Duodenal mucosa (tissue), 2 donors: ENCODE results near the gene NOP16.

Experiments used
- H3K27ac ChIP-seq: one replicate; pipeline ENCODE4 v1.7.0; 2013; ENCODE audit warnings: low read depth, low read length
- H3K27me3 ChIP-seq, 2 donors: one replicate each; pipeline ENCODE4 v1.7.0; 2013; ENCODE audit warnings: low read length in 2 of 2, control low read depth in 1 of 2; ENCODE audit not compliant: insufficient read depth in 2 of 2, control insufficient read depth in 1 of 2
- H3K36me3 ChIP-seq, 2 donors: one replicate each; pipeline ENCODE4 v1.7.0; 2013; ENCODE audit warnings: low read length in 2 of 2, control low read depth in 1 of 2; ENCODE audit not compliant: insufficient read depth in 2 of 2, control insufficient read depth in 1 of 2
- H3K4me1 ChIP-seq, 2 donors: one replicate each; pipeline ENCODE4 v1.7.0; 2013; ENCODE audit warnings: low read length in 2 of 2, control low read depth in 1 of 2; ENCODE audit not compliant: insufficient read depth in 2 of 2, control insufficient read depth in 1 of 2
- H3K4me3 ChIP-seq, 2 donors: one replicate each; pipeline ENCODE4 v1.7.0; 2013; ENCODE audit warnings: low read length in 2 of 2, low read depth in 1 of 2
- H3K9ac ChIP-seq, 2 donors: one replicate each; pipeline ENCODE4 v1.7.0; 2013; ENCODE audit warnings: low read length in 2 of 2, low read depth in 1 of 2
- H3K9me3 ChIP-seq, 2 donors: one replicate each; pipeline ENCODE4 v1.7.0; 2013; ENCODE audit warnings: low read length in 2 of 2, control low read depth in 1 of 2; ENCODE audit not compliant: control insufficient read depth in 1 of 2

The NOP16 gene

DNA sequence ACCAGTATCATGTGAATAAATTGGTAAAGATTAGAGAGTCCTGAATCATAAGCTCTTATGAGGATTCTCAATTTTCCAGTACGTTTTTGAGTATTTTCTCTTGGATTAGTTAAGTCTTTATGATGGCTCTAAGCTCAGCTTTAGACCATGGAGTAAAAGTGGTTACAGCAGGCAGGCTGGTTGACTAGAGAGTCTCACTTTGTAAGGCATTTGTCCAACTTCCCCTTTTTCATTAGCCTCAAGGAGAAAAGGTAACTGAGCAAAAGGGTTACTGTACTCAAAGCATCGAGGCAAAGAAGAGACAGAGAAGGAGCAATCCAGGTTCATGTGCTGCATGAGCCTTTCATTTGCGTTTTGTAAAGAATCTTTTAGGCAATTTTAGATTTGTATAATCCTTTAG lies 8.5 kb downstream of the NOP16 start:
- peaks cover 18 to 41% of the 10 kb centered on the region in 2 donors for H3K36me3 ChIP-seq
- H3K4me3 ChIP-seq, result no peak overlapping the region
- H3K4me1 ChIP-seq, result no peaks in the 10 kb centered on the region
- H3K9me3 ChIP-seq, result no peaks in the 10 kb centered on the region
- no peak overlapping the region for H3K9ac ChIP-seq
- no peaks in the 10 kb centered on the region for H3K27me3 ChIP-seq
- no peak overlapping the region for H3K27ac ChIP-seq

GRCh38 chr5:176373100-176373818 lies 15.1 kb downstream of the NOP16 start:
- no peaks in the 10 kb centered on the region for H3K27me3 ChIP-seq

DNA sequence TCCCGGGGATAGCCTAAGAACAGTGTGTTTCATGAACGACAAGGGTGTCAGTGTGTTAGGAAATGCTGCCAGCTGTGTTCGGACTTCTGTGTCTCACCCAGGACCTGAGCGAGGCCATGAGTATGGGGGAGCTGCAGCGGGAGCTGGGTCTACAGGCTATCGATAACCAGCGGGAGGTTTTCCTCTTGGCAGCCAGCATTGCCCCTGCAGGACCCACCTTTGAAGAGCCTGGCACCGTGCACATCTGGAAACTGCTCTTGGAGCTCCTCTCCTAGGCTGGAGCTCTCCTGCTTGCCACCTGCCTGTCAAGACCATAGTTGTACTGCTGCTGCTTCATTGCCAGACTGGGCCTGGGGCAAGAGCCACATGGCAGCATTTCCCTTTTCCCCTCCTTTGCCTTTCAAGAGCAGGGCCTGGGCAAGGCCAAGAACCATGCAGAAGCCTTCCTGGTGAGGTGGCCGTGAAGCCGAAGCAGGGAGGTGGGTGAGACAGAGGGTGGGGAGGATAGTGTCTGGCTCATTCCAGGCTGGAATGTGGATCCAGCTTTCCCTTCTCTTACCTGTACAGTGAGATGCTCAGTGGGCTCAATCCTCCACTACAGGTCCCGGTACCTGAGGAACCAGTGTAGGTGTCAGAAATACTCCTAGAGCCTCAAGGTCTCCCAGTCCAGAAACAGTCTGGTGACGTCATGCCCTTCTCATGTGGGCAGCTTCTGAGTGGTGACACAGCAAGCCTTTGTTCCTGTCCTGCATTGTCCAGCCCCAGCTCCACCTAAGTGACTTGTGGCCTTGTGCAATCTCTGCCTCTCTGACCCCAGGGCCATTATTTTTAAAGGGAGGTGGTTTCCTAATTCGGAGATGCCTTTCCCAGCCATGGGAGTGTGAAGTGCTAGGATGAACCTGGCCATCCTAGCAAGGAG lies 16.5 kb downstream of the NOP16 start:
- Histone ChIP-seq H3K4me1 (no peaks in the 10 kb centered on the region), H3K36me3 (peaks cover 0 to 5% of the 10 kb centered on the region in 2 donors), H3K4me3 (no peak overlapping the region), H3K9ac (no peak overlapping the region), H3K27me3 (no peaks in the 10 kb centered on the region), H3K27ac (no peak overlapping the region), H3K9me3 (no peaks in the 10 kb centered on the region)

More at GRCh38 chr5:176373100-176373818, 15.1 kb downstream of the NOP16 start:
- Histone ChIP-seq H3K4me3 (no peak overlapping the region), H3K4me1 (no peaks in the 10 kb centered on the region), H3K36me3 (no peaks in the 10 kb centered on the region), H3K9ac (no peak overlapping the region), H3K9me3 (no peaks in the 10 kb centered on the region), H3K27ac (no peak overlapping the region)

GRCh38 chr5:176369934-176370711 lies 18.3 kb downstream of the NOP16 start:
- Histone ChIP-seq H3K27ac (no peak overlapping the region), H3K36me3 (peaks cover 0 to 5% of the 10 kb centered on the region in 2 donors), H3K4me1 (peaks cover 0 to 7% of the 10 kb centered on the region in 2 donors), H3K9me3 (no peaks in the 10 kb centered on the region), H3K9ac (no peak overlapping the region), H3K27me3 (peaks cover 7 to 8% of the 10 kb centered on the region in 2 donors), H3K4me3 (no peak overlapping the region)

GRCh38 chr5:176368726-176369125 lies 19.7 kb downstream of the NOP16 start:
- Histone ChIP-seq H3K27ac (no peak overlapping the region), H3K9ac (no peak overlapping the region), H3K27me3 (peaks cover 12 to 13% of the 10 kb centered on the region in 2 donors), H3K4me1 (peaks cover 0 to 13% of the 10 kb centered on the region in 2 donors), H3K9me3 (no peaks in the 10 kb centered on the region), H3K36me3 (peaks cover 0 to 5% of the 10 kb centered on the region in 2 donors), H3K4me3 (no peak overlapping the region)

- Histone ChIP-seq H3K36me3 (peaks cover 0 to 5% of the 10 kb centered on the region in 2 donors), H3K27ac (no peak overlapping the region), H3K27me3 (peaks cover 12 to 13% of the 10 kb centered on the region in 2 donors), H3K4me3 (peak overlapping the region; percentile 74 to 78), H3K9ac (peak overlapping the region in 1 of 2 donors; percentile 32), H3K9me3 (no peaks in the 10 kb centered on the region), H3K4me1 (peaks cover 5 to 17% of the 10 kb centered on the region in 2 donors)
These were observed 22.0 kb downstream of the NOP16 start for GRCh38 chr5:176366232-176366894.

DNA sequence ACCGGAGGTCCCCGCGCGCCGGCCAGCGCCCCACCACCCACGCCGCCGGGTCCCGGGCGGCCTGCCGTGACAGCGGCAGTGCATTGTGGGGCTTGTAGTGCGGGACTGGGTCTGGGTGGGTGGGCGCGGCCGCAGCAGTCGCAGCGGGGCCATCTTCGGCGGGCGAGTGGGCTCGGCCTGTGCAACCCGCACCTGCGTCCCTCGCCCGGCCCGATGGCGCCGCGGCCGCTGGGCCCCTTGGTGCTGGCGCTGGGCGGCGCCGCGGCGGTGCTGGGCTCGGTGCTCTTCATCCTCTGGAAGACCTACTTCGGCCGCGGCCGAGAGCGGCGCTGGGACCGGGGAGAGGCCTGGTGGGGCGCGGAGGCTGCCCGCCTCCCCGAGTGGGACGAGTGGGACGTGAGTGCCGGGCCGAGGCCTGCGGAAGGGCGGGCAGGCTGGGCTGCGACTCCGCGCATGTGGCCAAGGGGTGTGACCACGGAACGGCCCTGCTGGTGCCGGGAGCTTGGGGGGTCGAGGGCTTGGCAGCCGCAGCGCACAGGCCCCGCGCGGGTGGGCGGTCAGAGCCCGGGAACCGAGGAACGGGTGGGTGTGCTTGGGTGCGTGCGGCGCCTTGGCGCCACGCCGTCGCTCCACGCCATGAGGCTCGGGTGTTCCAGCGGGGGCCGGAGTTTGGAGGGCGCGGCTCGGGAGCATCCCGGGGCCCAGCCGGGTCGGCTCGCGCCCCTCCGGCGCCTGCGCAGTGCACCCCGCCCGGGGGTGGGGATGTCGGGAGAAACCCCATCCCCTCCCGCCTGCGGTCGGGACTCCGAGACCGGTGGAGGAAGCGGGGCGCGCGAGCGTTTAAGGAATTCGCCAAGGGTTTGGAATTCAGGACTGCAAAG lies 22.8 kb downstream of the NOP16 start, which contains the start of gene ARL10:
Gene ARL10, plus strand, starts transcription at position 137 of the 881 bp plus-strand sequence. Its CDS starts 77 bp downstream, at position 214.
- no peaks in the 10 kb centered on the region for H3K9me3 ChIP-seq
- peak within 1 kb of the TSS; percentile 74 to 78 for H3K4me3 ChIP-seq
- peaks cover 5 to 17% of the 10 kb centered on the region in 2 donors for H3K4me1 ChIP-seq
- H3K27ac ChIP-seq, result no peak within 1 kb of the TSS
- H3K9ac ChIP-seq, result peak within 1 kb of the TSS; percentile 23 to 60
- peaks cover 12 to 13% of the 10 kb centered on the region in 2 donors for H3K27me3 ChIP-seq
- H3K36me3 ChIP-seq, result peaks cover 0 to 5% of the 10 kb centered on the region in 2 donors

GRCh38 chr5:176364765-176365350 lies 23.5 kb downstream of the NOP16 start:
- H3K4me1 ChIP-seq, result peaks cover 5 to 17% of the 10 kb centered on the region in 2 donors
- peak overlapping the region; percentile 23 to 60 for H3K9ac ChIP-seq
- peak overlapping the region; percentile 74 to 78 for H3K4me3 ChIP-seq
- H3K36me3 ChIP-seq, result peaks cover 0 to 5% of the 10 kb centered on the region in 2 donors
- H3K27ac ChIP-seq, result no peak overlapping the region
- no peaks in the 10 kb centered on the region for H3K9me3 ChIP-seq
- peaks cover 12 to 13% of the 10 kb centered on the region in 2 donors for H3K27me3 ChIP-seq
